ENCODE measurements around the gene SLC9A3.

The SLC9A3 gene

GRCh38 chr5:431711-432050, 92.6 kb downstream of the SLC9A3 start:
- H3K27ac ChIP-seq = no peak overlapping the region
- TF ChIP-seq, protein P1, sequence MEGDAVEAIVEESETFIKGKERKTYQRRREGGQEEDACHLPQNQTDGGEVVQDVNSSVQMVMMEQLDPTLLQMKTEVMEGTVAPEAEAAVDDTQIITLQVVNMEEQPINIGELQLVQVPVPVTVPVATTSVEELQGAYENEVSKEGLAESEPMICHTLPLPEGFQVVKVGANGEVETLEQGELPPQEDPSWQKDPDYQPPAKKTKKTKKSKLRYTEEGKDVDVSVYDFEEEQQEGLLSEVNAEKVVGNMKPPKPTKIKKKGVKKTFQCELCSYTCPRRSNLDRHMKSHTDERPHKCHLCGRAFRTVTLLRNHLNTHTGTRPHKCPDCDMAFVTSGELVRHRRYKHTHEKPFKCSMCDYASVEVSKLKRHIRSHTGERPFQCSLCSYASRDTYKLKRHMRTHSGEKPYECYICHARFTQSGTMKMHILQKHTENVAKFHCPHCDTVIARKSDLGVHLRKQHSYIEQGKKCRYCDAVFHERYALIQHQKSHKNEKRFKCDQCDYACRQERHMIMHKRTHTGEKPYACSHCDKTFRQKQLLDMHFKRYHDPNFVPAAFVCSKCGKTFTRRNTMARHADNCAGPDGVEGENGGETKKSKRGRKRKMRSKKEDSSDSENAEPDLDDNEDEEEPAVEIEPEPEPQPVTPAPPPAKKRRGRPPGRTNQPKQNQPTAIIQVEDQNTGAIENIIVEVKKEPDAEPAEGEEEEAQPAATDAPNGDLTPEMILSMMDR (conservative IDR thresholded peaks at IDR 0.05) = no peak

DNA sequence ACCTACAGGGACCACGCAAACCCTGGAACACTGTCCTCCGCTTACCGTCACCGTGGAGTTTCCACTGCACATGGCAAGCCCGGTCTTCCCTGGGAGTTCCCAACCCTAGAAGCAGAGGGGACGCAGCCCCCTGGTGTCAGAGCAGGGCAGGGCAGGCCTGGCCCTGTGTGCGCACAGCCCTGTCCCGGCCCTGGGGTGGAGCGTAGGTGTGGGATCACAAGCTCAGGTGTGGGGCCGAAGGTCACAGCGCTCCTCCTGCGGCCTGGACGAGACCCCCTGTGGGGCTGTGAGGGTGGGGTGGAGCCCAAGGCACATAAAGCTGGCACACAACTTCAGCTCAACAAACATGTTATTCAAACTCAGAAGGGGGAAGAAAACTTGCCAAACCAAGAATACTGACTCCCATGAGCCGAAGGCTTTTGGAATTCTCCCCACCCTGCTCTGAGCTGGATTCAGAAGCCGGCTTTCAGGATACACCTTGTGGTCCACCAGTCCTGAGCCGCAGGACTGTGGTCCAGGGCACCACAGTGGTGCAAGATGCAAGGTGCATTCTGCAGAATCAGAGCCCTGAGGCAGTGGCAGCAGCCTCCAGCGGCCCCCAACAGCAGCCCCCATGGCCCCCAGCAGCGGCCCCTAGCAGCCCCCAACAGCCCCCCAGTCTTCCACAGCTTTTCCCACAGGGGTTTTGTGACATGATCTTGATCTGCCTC, 93.1 kb downstream of the SLC9A3 start:
- TF ChIP-seq, protein P1 (conservative IDR thresholded peaks at IDR 0.05) = peak; percentile 77

DNA sequence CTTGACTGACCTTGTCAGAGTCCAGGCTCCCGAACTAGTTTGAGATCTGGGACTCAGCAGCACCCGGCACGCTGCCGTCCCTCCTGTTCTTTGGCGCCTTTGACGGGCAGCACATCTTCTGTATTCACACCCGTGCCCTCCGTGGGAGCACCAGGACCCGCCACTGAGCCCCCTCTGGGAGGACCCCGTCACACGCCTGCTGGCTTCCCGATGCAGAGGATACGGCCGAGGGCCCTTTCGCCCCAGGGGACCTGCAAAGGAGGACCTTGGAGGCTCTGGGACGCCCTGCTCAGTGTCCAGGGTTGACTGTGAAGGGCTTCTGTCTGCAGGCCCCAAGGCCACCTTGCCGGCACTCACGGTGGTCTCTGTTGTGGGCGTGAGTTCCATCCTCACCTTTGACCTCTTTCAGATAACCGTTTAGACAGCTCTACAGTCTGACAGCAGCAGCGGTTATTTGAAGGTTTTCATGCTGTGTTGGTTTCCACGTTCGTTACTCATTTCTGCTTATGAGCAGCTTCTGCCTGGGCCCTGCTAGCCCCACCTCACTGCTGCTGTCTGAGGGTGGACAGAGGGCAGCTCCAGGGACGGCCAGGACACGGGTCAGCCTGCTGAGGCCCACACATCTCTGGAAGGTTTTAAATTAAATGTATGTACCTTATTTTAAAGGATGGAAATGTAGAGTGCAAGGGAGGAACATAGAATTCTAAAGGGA, 93.9 kb downstream of the SLC9A3 start:
- TF ChIP-seq, protein P1 (conservative IDR thresholded peaks at IDR 0.05) = no peak
- H3K27ac ChIP-seq = no peak overlapping the region

More for the DNA sequence above, 93.1 kb downstream of the SLC9A3 start:
- H3K27ac ChIP-seq = no peak overlapping the region

GRCh38 chr5:429453-430188, 94.6 kb downstream of the SLC9A3 start:
- TF ChIP-seq, protein P1 (conservative IDR thresholded peaks at IDR 0.05) = no peak
- H3K27ac ChIP-seq = no peak overlapping the region

GRCh38 chr5:428754-429452, 95.3 kb downstream of the SLC9A3 start:
- H3K27ac ChIP-seq = no peak overlapping the region
- TF ChIP-seq, protein P1 (conservative IDR thresholded peaks at IDR 0.05) = no peak

DNA sequence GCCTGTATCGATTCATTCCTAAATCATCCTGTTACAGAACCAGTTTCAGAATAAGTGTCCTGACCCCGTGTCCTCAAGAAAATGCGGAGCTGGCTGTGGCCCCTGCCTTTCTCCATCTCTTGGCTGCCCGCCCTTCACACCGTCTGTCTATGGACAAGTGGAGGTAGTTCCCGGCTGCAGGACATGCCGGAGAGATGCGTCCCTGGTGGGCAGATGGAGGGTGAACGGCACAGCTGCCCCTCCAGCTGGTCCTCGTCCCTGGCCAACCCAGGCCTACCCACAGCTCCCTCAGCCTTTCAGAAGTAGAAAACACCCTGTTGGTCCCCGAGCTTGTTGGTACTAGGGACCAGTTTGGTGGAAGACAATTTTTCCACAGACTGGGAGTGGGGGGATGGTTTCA, 96.0 kb downstream of the SLC9A3 start:
- TF ChIP-seq, protein P1 (conservative IDR thresholded peaks at IDR 0.05) = no peak
- no peak overlapping the region for H3K27ac ChIP-seq

All from VCaP (cell line).